GM06990 (cell line): ENCODE measurements around the gene CT47C1.
A peak's percentile ranks its signal among the peaks of the same experiment; 100 is the strongest.

Experiments
- DNase-seq: peaks from one replicate; pipeline ENCODE4 v3.0.0-alpha.2; 2011; ENCODE audit not compliant: insufficient read length; ENCODE audit errors: extremely low read depth
- H3K27me3 ChIP-seq: replicated peaks from 2 replicates; pipeline ENCODE4 v1.6.0; 2011; ENCODE audit warnings: low read length; ENCODE audit not compliant: control insufficient read depth, insufficient read depth
- H3K36me3 ChIP-seq: 2 replicates; pipeline ENCODE4 v1.5.1; 2011; ENCODE audit warnings: low read length; ENCODE audit not compliant: control insufficient read depth, insufficient read depth
- H3K4me3 ChIP-seq: replicated peaks from 2 replicates; pipeline ENCODE4 v1.5.1; 2011; ENCODE audit warnings: low read depth, mild to moderate bottlenecking, control low read depth, low read length
- TF ChIP-seq, protein P1 (sequence below): IDR thresholded peaks from 2 replicates; pipeline ENCODE4 v1.5.1; 2011; ENCODE audit warnings: low read length, control low read depth, mild to moderate bottlenecking, inconsistent platforms; ENCODE audit not compliant: insufficient read depth, poor library complexity, severe bottlenecking

CT47C1 gene

DNA sequence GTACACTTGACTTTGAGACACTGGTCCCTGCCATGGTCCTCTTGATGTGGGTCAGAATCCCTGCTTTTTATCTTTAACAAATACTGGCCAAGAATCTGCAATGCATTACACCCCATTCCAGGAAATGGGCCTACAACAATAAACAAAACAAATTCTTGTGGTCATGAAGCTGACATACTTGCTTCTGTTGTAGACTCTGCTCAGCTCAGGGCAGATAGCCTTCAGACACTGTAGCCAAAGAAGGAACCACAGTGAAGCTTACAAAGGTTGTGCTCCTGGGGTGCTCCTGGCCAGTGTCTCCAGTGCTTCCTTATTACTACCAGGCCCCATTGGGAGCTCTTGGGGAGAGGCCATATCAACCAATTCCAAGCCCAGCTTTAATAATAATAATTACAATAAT, 33.0 kb downstream of the CT47C1 start:
- TF ChIP-seq, protein P1, sequence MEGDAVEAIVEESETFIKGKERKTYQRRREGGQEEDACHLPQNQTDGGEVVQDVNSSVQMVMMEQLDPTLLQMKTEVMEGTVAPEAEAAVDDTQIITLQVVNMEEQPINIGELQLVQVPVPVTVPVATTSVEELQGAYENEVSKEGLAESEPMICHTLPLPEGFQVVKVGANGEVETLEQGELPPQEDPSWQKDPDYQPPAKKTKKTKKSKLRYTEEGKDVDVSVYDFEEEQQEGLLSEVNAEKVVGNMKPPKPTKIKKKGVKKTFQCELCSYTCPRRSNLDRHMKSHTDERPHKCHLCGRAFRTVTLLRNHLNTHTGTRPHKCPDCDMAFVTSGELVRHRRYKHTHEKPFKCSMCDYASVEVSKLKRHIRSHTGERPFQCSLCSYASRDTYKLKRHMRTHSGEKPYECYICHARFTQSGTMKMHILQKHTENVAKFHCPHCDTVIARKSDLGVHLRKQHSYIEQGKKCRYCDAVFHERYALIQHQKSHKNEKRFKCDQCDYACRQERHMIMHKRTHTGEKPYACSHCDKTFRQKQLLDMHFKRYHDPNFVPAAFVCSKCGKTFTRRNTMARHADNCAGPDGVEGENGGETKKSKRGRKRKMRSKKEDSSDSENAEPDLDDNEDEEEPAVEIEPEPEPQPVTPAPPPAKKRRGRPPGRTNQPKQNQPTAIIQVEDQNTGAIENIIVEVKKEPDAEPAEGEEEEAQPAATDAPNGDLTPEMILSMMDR = no peak
- Histone ChIP-seq H3K27me3 (peaks cover 1% of the 10 kb centered on the region; the same call in 1 of the 2 replicates), H3K4me3 (no peak overlapping the region), H3K36me3 (no peaks in the 10 kb centered on the region)
- no peak for DNase-seq

DNA sequence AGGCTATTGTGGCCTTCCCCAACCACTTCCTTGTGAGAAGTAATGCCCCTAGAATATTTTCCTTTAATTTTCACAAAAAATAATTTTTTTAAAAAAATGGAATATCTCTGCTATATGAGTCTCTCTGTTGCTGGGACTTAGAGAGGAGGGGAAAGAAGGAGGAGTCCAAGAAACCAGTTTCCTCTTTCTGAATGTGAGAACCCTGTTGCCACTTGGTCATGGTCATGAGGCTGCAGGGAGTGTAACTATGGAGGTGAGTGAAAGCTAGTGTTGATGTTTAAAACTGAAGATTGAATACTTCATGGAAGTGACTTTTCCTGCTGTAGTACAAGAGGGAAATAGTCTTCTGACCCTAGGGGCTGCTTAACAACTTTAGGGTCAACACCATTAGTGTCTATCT, 34.4 kb downstream of the CT47C1 start:
- DNase-seq = no peak
- H3K27me3 ChIP-seq = no peaks in the 10 kb centered on the region
- no peaks in the 10 kb centered on the region for H3K36me3 ChIP-seq
- TF ChIP-seq, protein P1 = no peak
- H3K4me3 ChIP-seq = no peak overlapping the region

DNA sequence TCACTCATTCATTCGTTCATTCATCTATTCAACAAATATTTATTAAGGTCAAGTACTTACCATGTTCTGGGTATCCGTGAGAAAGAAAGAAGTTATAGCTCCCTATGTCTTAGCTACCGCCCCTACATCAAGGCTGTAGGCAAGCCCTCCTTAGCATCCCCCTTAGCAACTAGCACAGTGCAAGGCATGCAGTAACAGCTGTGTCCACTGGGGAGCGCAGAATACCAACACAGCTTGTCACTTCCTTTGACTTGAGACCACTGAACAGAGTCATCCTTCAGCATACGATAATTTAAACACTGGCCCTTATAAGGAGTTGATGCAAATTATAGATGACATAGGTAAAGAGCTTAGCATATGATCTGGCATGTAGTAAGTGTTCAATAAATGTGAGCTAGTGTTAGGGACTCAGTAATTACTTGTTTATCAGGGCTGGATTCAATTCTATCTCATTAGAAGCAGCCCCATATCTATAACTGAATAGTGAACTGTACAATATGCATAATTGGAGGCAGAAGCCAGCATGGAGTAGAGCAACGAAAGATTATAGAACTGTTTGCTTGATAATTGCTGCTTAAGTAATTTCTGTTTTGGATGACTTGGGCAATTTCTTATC, 46.1 kb downstream of the CT47C1 start:
- Histone ChIP-seq H3K27me3 (no peaks in the 10 kb centered on the region; the same call in 1 of the 2 replicates), H3K36me3 (no peaks in the 10 kb centered on the region), H3K4me3 (no peak overlapping the region)
- TF ChIP-seq, protein P1 = peak; percentile 86
- peak; percentile 10 for DNase-seq

DNA sequence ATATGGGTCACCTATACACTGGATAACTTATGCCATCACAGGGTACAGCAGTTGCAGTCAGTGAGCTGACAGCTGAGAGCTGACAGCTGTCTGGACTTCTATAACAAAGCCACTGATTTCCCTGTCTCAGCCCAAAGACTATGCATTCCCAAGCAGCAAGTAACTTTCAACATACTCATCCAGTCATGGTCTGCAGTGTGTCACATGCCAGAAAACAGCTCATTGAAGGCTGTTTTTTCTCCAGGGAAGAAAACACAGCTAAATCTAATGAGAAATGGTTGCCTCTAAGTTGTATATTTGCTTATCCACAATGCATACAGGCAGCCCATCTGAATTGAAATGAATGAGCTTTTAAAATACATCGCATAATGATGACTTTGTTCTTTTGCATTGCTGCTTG, 48.5 kb downstream of the CT47C1 start:
- Histone ChIP-seq H3K36me3 (no peaks in the 10 kb centered on the region), H3K4me3 (no peak overlapping the region), H3K27me3 (no peaks in the 10 kb centered on the region; the same call in 1 of the 2 replicates)
- TF ChIP-seq, protein P1 = no peak
- DNase-seq = no peak
